ENCODE measurements around the gene KATNAL2. TPM values are rescaled to one million over a fixed set of nuclear protein-coding genes. Genes with fewer than 3 reads are reported as not detected.

The KATNAL2 gene
- total RNA-seq, 1 experiment from 2014 or later: 21.7 TPM

- Histone ChIP-seq H2BK12ac (ENCODE audit: insufficient read length, low read depth, low read length) (no peak overlapping the region), H2BK120ac (ENCODE audit: low read depth, low read length, poor library complexity, severe bottlenecking) (no peak overlapping the region), H4K20me1 (ENCODE audit: control insufficient read depth, insufficient read depth, insufficient read length) (no peaks in the 10 kb centered on the region), H4K8ac (replicated peaks; ENCODE audit: insufficient read length, low read depth, low read length) (no peak overlapping the region), H2BK15ac (ENCODE audit: low read depth, low read length) (no peak overlapping the region), H3K27ac (ENCODE audit: insufficient read length, low read depth, low read length) (no peak overlapping the region), H3K79me2 (ENCODE audit: insufficient read depth, low read length) (peaks cover 15% of the 10 kb centered on the region), H2BK5ac (ENCODE audit: insufficient read length, low read length) (peak overlapping the region; percentile 22), H3K4me2 (ENCODE audit: insufficient read depth, insufficient read length, low read length) (no peak overlapping the region), H2AFZ (ENCODE audit: low read length) (no peak overlapping the region), H3T11ph (ENCODE audit: low read length) (no peak overlapping the region), H2BK20ac (ENCODE audit: low read depth, low read length, poor library complexity, severe bottlenecking) (no peak overlapping the region), H3K9ac (ENCODE audit: extremely low read depth, insufficient read length, low read length) (no peak overlapping the region), H3K23me2 (ENCODE audit: insufficient read length, low read depth, low read length, poor library complexity, severe bottlenecking) (no peaks in the 10 kb centered on the region), H3K4me1 (ENCODE audit: insufficient read depth, low read length) (no peaks in the 10 kb centered on the region; the same call in 1 of the 2 replicates), H3K4ac (ENCODE audit: low read depth, low read length) (no peak overlapping the region), H3K56ac (ENCODE audit: insufficient read length, low read depth, low read length) (no peak overlapping the region), H3K9me3 (ENCODE audit: control insufficient read depth, low read depth, low read length) (peaks cover 14% of the 10 kb centered on the region), H3K27me3 (ENCODE audit: insufficient read depth, low read length) (no peaks in the 10 kb centered on the region), H3K23ac (ENCODE audit: insufficient read length, low read depth, low read length) (no peak overlapping the region), H4K91ac (ENCODE audit: insufficient read length, low read depth, low read length) (no peak overlapping the region), H2AK5ac (ENCODE audit: insufficient read length, low read length) (no peak overlapping the region), H3K18ac (ENCODE audit: insufficient read length, low read depth, low read length) (no peak overlapping the region), H4K5ac (ENCODE audit: insufficient read length, low read depth, low read length) (no peak overlapping the region), H3K14ac (ENCODE audit: insufficient read depth, low read length) (no peak overlapping the region), H3K79me1 (ENCODE audit: insufficient read depth, low read depth, low read length, poor library complexity, severe bottlenecking) (peaks cover 2% of the 10 kb centered on the region)
- peak overlapping the region in 1 of 2 experiments; percentile 66; a peak in 2 of 5 replicates for H3K4me3 Mint-ChIP-seq
- peaks cover 26 to 56% of the 10 kb centered on the region in 2 experiments for H3K4me1 Mint-ChIP-seq
- H3K27ac Mint-ChIP-seq: peak overlapping the region in 2 of 3 experiments; percentile 81 to 89; a peak in 5 of 7 replicates
- H3K9me3 Mint-ChIP-seq: peaks cover 29 to 33% of the 10 kb centered on the region in 2 experiments
- no peaks in the 10 kb centered on the region for H3K27me3 Mint-ChIP-seq (ENCODE audit: low read depth)
- no CpG with 5 or more reads among the region's 11 CpGs for WGBS (ENCODE audit: extremely low coverage, insufficient read length, low lambda C conversion rate)
- peak; percentile 62 for DNase-seq
- H3K36me3 Mint-ChIP-seq (ENCODE audit: insufficient read depth in 1 of 3, low read depth in 3 of 3): peaks cover 36 to 48% (median 41%) of the 10 kb centered on the region in 3 experiments
- TF ChIP-seq CTCF (conservative IDR thresholded peaks at IDR 0.05): no peak
Observed at GRCh38 chr18:46868169-46868921, 49.1 kb upstream of the KATNAL2 start.
